Spinal cord (tissue), 10 donors: ENCODE results near the gene LIG1. TPM values are rescaled to one million over a fixed set of nuclear protein-coding genes. Genes with fewer than 3 reads are reported as not detected.
A peak's percentile ranks its signal among the peaks of the same experiment; 100 is the strongest.

Source experiments
- DNase-seq, 6 donors: peaks; one replicate each; pipeline versions ENCODE4 v3.0.0 to v3.0.0-alpha.2; 2013 to 2015; ENCODE audit warnings: low spot score in 6 of 6, low read depth in 4 of 6
- H3K27ac ChIP-seq: one replicate; pipeline ENCODE4 v1.5.1; 2013; ENCODE audit warnings: low read depth, low read length, control low read depth
- H3K27me3 ChIP-seq: one replicate; pipeline ENCODE4 v1.6.1; 2013; ENCODE audit warnings: low read length; ENCODE audit not compliant: control insufficient read depth, insufficient read depth
- H3K36me3 ChIP-seq: one replicate; pipeline ENCODE4 v1.6.1; 2013; ENCODE audit warnings: low read length; ENCODE audit not compliant: control insufficient read depth, insufficient read depth
- H3K4me1 ChIP-seq: one replicate; pipeline ENCODE4 v1.6.1; 2013; ENCODE audit warnings: low read length; ENCODE audit not compliant: control insufficient read depth, insufficient read depth
- H3K4me3 ChIP-seq: one replicate; pipeline ENCODE4 v1.5.1; 2013; ENCODE audit warnings: low read depth, low read length, control low read depth
- H3K9me3 ChIP-seq: one replicate; pipeline ENCODE4 v1.6.1; 2013; ENCODE audit warnings: low read length; ENCODE audit not compliant: control insufficient read depth, insufficient read depth
- WGBS: methylation state at CpG from one replicate; pipeline ENCODE4 v1.1.5; 2013; ENCODE audit warnings: missing lambda C conversion rate; ENCODE audit not compliant: insufficient coverage; 5-methylcytosine and 5-hydroxymethylcytosine counted together
- polyA plus RNA-seq, 2 donors: library from polyadenylated mRNA; unstranded; fragments of 120-200 nt; gene quantifications; one replicate each; pipeline ENCODE4 v1.2.1, GENCODE V29; 2013; ENCODE audit not compliant: insufficient read length in 2 of 2
- total RNA-seq, 2 donors: library from RNA; depleted of rRNA in 1 of 2; stranded (reverse); fragments of 120-200 nt in 1 of 2; fragments of >200 nt in 1 of 2; gene quantifications; one replicate each; pipeline versions ENCODE4 v1.2.3 to v1.2.4, GENCODE V29; 2013 to 2014
- donor health status: healthy.

LIG1 gene
- total and polyA plus RNA-seq, 4 donors: 21.7 to 75.7 (median 51.2) TPM

DNA sequence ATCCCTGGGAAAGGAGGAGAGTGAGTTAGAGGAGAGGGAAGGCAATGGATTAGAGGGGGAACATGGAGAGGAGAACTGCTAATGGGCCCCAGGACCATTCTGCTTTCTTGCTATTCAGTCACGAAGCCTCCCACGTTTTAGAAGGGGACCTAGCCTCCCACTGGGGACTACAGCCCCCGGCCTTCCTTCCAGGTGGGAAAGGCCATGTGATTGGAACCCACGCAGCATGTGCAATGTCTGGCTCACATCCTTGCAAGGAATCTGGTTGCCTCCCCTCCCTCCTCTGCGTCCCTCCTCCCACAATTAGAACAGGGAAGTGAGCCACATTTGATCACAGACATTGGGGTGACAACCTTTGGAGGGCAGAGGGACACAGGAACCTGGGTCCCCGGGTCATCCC is 37.0 kb downstream of the LIG1 start:
- 93% methylated on average over 6 of the region's 6 CpGs for WGBS
- Histone ChIP-seq H3K36me3 (peaks cover 83% of the 10 kb centered on the region), H3K9me3 (no peaks in the 10 kb centered on the region), H3K4me1 (no peaks in the 10 kb centered on the region), H3K27ac (no peak overlapping the region), H3K4me3 (no peak overlapping the region), H3K27me3 (no peaks in the 10 kb centered on the region)
- no peak for DNase-seq

DNA sequence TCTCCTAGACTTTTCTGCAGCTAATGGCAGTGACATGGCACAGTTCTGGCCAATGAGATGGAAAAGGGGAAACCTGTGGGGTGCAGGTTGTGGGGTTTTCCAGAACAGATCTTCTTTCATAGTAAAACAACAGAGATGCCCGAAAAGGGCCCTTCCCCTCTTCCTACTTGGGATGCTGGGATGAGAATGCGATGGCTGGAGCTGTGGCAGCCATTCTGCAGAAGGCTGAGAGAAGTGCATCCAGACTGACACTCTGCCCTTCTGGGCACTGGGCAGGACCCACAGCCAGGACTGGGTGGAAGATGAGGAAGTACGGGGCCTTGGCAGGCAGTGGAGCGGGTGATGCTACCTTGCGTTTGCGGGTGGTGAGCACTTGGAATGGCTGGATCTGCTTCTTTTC is 42.6 kb downstream of the LIG1 start:
- WGBS: 100% methylated on average over 4 of the region's 6 CpGs
- no peaks in the 10 kb centered on the region for H3K9me3 ChIP-seq
- no peak overlapping the region for H3K27ac ChIP-seq
- H3K27me3 ChIP-seq: no peaks in the 10 kb centered on the region
- no peak overlapping the region for H3K4me3 ChIP-seq
- no peak for DNase-seq
- H3K4me1 ChIP-seq: peaks cover 6% of the 10 kb centered on the region
- peaks cover 65% of the 10 kb centered on the region for H3K36me3 ChIP-seq

GRCh38 chr19:48123907-48124651 is 46.1 kb downstream of the LIG1 start:
- Histone ChIP-seq H3K36me3 (peaks cover 64% of the 10 kb centered on the region), H3K9me3 (no peaks in the 10 kb centered on the region), H3K27ac (peak overlapping the region; percentile 40), H3K4me1 (peaks cover 12% of the 10 kb centered on the region), H3K4me3 (no peak overlapping the region), H3K27me3 (no peaks in the 10 kb centered on the region)
- DNase-seq: peak in 1 of 6 donors; percentile 38
- 65% methylated on average over 4 of the region's 12 CpGs for WGBS

GRCh38 chr19:48122421-48122820 is 47.7 kb downstream of the LIG1 start:
- Histone ChIP-seq H3K27me3 (no peaks in the 10 kb centered on the region), H3K36me3 (peaks cover 63% of the 10 kb centered on the region)

DNA sequence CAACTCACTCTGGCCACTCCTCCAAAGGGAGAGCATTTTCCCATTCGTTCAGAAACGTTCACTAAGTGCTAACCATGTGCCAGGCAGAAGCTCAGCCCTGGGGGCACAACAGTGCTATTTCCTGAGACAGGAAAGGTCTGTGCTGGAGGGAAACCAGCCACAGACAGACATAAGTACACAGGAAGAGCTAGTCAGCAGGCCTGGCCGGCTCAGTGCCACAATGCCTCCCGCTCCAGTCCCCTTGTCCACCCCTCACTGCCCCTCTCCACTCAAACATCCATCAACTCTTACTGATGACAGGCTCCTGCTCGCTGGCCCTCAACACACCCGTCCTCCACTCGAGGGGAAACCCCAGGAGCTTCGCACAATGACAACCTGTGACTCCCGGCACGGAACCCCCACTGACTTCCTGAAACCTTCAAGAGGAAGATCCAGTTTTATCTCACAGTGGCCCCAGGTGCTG is 48.2 kb downstream of the LIG1 start:
- WGBS: 77% methylated on average over 10 of the region's 10 CpGs
- Histone ChIP-seq H3K36me3 (peaks cover 60% of the 10 kb centered on the region), H3K27ac (peak overlapping the region; percentile 25)

More at GRCh38 chr19:48122421-48122820, 47.7 kb downstream of the LIG1 start:
- H3K4me3 ChIP-seq: no peak overlapping the region
- H3K9me3 ChIP-seq: no peaks in the 10 kb centered on the region
- 94% methylated on average over 14 of the region's 14 CpGs for WGBS
- H3K27ac ChIP-seq: peak overlapping the region; percentile 25
- no peak for DNase-seq
- peaks cover 12% of the 10 kb centered on the region for H3K4me1 ChIP-seq

DNA sequence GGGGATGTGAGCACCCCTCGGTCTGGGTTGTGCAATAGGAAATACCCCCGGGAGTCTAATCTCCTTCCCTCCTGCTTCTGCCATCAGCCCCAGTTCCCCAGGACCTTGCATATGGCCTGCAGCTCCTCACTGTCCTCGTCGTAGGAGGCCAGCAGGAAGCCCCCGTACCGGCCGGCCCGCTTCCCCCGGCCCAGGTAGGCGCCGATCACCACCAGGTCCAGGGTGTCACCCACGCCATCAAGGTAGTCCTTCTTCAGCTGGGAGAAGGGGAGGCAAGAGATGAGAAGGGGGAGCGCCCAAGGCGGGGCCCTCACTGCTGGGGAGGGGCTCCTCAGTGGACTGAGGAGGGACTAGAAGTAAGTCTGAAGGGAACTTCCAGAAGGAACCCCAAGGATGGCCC is 49.1 kb downstream of the LIG1 start:
- no peak overlapping the region for H3K27ac ChIP-seq
- 91% methylated on average over 12 of the region's 14 CpGs for whole genome bisulfite sequencing
- DNase-seq: no peak

More for the DNA sequence above, 48.2 kb downstream of the LIG1 start:
- Histone ChIP-seq H3K4me1 (peaks cover 12% of the 10 kb centered on the region), H3K4me3 (no peak overlapping the region), H3K9me3 (no peaks in the 10 kb centered on the region), H3K27me3 (no peaks in the 10 kb centered on the region)
- no peak for DNase-seq

GRCh38 chr19:48120505-48120904 is 49.6 kb downstream of the LIG1 start:
- Histone ChIP-seq H3K9me3 (no peaks in the 10 kb centered on the region), H3K4me3 (no peak overlapping the region), H3K4me1 (peaks cover 12% of the 10 kb centered on the region), H3K27ac (no peak overlapping the region), H3K36me3 (peaks cover 61% of the 10 kb centered on the region), H3K27me3 (no peaks in the 10 kb centered on the region)
- WGBS: no CpG with 5 or more reads among the region's 2 CpGs
- DNase-seq: no peak

More for the DNA sequence above, 49.1 kb downstream of the LIG1 start:
- peaks cover 60% of the 10 kb centered on the region for H3K36me3 ChIP-seq
- H3K9me3 ChIP-seq: no peaks in the 10 kb centered on the region
- H3K27me3 ChIP-seq: no peaks in the 10 kb centered on the region
- peaks cover 12% of the 10 kb centered on the region for H3K4me1 ChIP-seq
- no peak overlapping the region for H3K4me3 ChIP-seq

- no peaks in the 10 kb centered on the region for H3K27me3 ChIP-seq
- peaks cover 66% of the 10 kb centered on the region for H3K36me3 ChIP-seq
- peaks cover 12% of the 10 kb centered on the region for H3K4me1 ChIP-seq
- H3K9me3 ChIP-seq: no peaks in the 10 kb centered on the region
- no peak overlapping the region for H3K27ac ChIP-seq
- no peak for DNase-seq
- H3K4me3 ChIP-seq: no peak overlapping the region
- 93% methylated on average over 8 of the region's 11 CpGs for WGBS
These were observed 52.0 kb downstream of the LIG1 start for GRCh38 chr19:48118131-48118517.

GRCh38 chr19:48117515-48118130 is 52.5 kb downstream of the LIG1 start:
- Histone ChIP-seq H3K4me3 (no peak overlapping the region), H3K4me1 (peaks cover 7% of the 10 kb centered on the region), H3K36me3 (peaks cover 60% of the 10 kb centered on the region), H3K27me3 (no peaks in the 10 kb centered on the region), H3K9me3 (no peaks in the 10 kb centered on the region), H3K27ac (no peak overlapping the region)
- DNase-seq: no peak
- WGBS: 74% methylated on average over 9 of the region's 12 CpGs
